Dendritic cell treated with granulocyte-macrophage colony-stimulating factor and Interleukin-4, amounts not matched to agents 40 ng/mL and 50 ng/mL, for 4 days (primary cell): Measurements from ENCODE around the gene RAB35.

Source experiments
- H3K27ac Mint-ChIP-seq: one replicate; pipeline ENCODE4 v1.8.0; 2022; ENCODE audit warnings: mild to moderate bottlenecking, mixed read lengths
- H3K27me3 Mint-ChIP-seq: one replicate; pipeline ENCODE4 v1.8.0; 2022; ENCODE audit warnings: mild to moderate bottlenecking, mixed read lengths
- H3K36me3 Mint-ChIP-seq: one replicate; pipeline ENCODE4 v1.8.0; 2022; ENCODE audit warnings: low read depth, mixed read lengths
- H3K4me1 Mint-ChIP-seq: one replicate; pipeline ENCODE4 v1.8.0; 2022; ENCODE audit warnings: low read depth, mixed read lengths
- H3K4me3 Mint-ChIP-seq: one replicate; pipeline ENCODE4 v1.8.0; 2022; ENCODE audit warnings: mild to moderate bottlenecking, moderate library complexity, mixed read lengths
- H3K9me3 Mint-ChIP-seq: one replicate; pipeline ENCODE4 v1.8.0; 2022; ENCODE audit warnings: mixed read lengths
- intact Hi-C: fragments of 100-400 bp; cut with micrococcal nuclease; formaldehyde crosslinking; loops from one replicate; pipeline ENCODE4 v1.15.0; 2022

The RAB35 gene

DNA sequence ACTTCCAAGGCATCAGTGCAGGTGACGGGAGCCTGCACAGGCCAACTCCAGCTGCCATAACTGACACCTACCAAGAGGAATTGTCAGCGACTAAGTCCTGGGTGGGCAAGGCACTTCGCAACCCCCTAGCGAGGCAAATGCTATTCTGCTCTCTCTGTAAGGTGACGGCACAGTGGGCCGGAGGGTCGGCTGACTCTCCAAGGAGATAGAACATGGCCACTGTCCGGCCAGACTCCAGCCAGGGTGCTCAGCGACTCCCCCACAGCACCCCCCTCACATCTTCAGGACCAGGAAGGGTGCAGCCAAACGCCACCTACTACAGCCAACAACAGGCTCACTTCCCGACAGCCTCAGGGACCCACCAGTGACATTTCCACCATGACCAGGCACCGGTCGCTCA, 13.2 kb downstream of the RAB35 start:
- H3K4me1 Mint-ChIP-seq = peaks cover 94% of the 10 kb centered on the region
- no peaks in the 10 kb centered on the region for H3K9me3 Mint-ChIP-seq
- intact Hi-C loops = no loop called here
- H3K4me3 Mint-ChIP-seq = no peak overlapping the region
- H3K27me3 Mint-ChIP-seq = no peaks in the 10 kb centered on the region
- peaks cover 100% of the 10 kb centered on the region for H3K36me3 Mint-ChIP-seq
- peak overlapping the region; percentile 82 for H3K27ac Mint-ChIP-seq

DNA sequence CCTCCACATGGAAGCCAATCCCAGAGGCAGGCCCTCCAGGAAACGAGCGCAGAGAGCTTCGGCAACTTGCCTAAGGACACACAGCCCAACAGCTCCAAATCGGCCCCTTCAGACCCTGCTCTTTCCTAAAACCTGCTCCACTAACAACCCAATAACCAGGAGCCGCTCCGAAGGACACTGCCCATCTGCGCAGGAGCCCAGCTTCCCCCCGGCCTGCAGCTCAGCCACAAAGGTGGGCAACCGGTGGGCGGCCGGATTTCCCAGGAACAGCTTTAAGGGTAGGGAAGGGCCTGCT, 13.6 kb downstream of the RAB35 start:
- H3K36me3 Mint-ChIP-seq = peaks cover 100% of the 10 kb centered on the region
- peak overlapping the region; percentile 40 for H3K4me3 Mint-ChIP-seq
- H3K4me1 Mint-ChIP-seq = peaks cover 94% of the 10 kb centered on the region
- H3K27me3 Mint-ChIP-seq = no peaks in the 10 kb centered on the region
- H3K27ac Mint-ChIP-seq = peak overlapping the region; percentile 82
- intact Hi-C loops = no loop called here
- H3K9me3 Mint-ChIP-seq = no peaks in the 10 kb centered on the region

GRCh38 chr12:120102189-120103043, 14.1 kb downstream of the RAB35 start:
- Mint-ChIP-seq H3K9me3 (no peaks in the 10 kb centered on the region), H3K4me1 (peaks cover 96% of the 10 kb centered on the region), H3K27me3 (no peaks in the 10 kb centered on the region), H3K4me3 (peak overlapping the region; percentile 40), H3K36me3 (peaks cover 100% of the 10 kb centered on the region), H3K27ac (peak overlapping the region; percentile 82)
- intact Hi-C loops = no loop called here

DNA sequence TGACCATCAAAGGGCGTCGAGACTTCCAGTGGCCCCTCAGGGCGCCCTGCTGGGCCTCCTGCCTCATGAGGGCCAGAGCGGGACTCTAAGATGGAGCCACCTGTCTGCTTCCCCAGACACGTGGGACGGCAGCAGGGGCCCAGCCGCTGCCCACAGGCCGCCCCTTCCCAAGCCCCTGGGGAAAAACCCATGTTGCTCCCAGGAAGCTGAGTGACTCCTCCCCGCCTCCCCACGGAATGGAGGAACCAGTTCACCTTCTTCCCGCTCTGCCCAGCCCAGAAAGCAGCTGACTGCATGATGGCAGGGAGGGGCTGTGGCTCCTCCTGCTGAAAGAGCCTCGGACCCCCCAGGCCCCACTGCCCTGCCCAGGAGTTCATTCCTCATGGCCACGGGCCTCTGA, 14.9 kb downstream of the RAB35 start:
- peak overlapping the region; percentile 82 for H3K27ac Mint-ChIP-seq

DNA sequence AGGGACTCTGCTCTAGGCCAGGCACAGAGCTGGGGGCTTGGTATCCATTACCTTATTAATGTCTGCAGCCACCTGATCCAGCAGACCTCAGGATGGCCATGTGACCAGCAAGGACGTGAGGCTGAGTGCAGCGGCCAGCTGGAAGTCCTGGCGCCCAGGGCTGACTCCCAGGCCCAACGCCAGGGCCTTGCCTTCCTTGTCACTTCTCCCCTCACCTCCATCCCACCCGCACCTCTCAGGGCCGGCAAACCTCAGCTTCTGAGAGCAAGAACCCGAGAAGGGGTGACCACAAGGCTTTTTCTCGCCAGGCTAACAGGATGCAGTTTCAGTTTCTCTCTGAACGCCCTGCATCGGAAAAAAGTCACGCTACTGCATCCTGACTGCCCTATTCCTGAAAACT, 15.4 kb downstream of the RAB35 start:
- peak overlapping the region; percentile 55 for H3K4me3 Mint-ChIP-seq
- H3K4me1 Mint-ChIP-seq = peaks cover 92% of the 10 kb centered on the region
- no peaks in the 10 kb centered on the region for H3K9me3 Mint-ChIP-seq
- peak overlapping the region; percentile 82 for H3K27ac Mint-ChIP-seq
- no peaks in the 10 kb centered on the region for H3K27me3 Mint-ChIP-seq
- intact Hi-C loops = no loop called here
- peaks cover 100% of the 10 kb centered on the region for H3K36me3 Mint-ChIP-seq

More for the DNA sequence above, 14.9 kb downstream of the RAB35 start:
- no peaks in the 10 kb centered on the region for H3K27me3 Mint-ChIP-seq
- no peaks in the 10 kb centered on the region for H3K9me3 Mint-ChIP-seq
- peaks cover 95% of the 10 kb centered on the region for H3K4me1 Mint-ChIP-seq
- intact Hi-C loops = no loop called here
- H3K4me3 Mint-ChIP-seq = peak overlapping the region; percentile 55
- peaks cover 100% of the 10 kb centered on the region for H3K36me3 Mint-ChIP-seq

GRCh38 chr12:120100630-120101029, 15.9 kb downstream of the RAB35 start:
- intact Hi-C loops = no loop called here
- Mint-ChIP-seq H3K27ac (peak overlapping the region; percentile 82), H3K4me3 (no peak overlapping the region), H3K36me3 (peaks cover 100% of the 10 kb centered on the region), H3K27me3 (no peaks in the 10 kb centered on the region), H3K4me1 (peaks cover 86% of the 10 kb centered on the region), H3K9me3 (no peaks in the 10 kb centered on the region)

DNA sequence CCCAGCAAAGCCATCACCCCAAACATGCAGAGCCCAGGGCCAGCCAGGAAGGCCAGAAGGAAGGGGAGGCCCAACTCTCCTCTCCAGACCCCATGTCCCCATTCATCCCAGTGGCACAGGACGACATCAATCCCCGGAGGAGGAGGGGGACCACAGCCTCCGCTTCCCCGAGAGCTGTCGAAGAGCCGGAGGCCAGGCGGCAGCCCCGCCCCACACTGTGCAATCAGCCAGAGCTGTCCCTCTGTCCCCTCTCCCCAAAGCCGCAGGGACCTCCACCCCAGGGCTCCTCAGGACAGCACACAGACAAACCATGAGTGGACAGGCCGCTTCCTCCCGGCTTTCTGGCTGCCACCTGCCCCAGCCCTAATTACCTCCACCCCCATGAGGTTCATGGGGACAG, 16.8 kb downstream of the RAB35 start:
- Mint-ChIP-seq H3K4me3 (no peak overlapping the region), H3K4me1 (peaks cover 77% of the 10 kb centered on the region), H3K9me3 (no peaks in the 10 kb centered on the region), H3K36me3 (peaks cover 100% of the 10 kb centered on the region), H3K27ac (peak overlapping the region; percentile 82), H3K27me3 (no peaks in the 10 kb centered on the region)
- intact Hi-C loops = no loop called here

GRCh38 chr12:120098756-120099470, 17.6 kb downstream of the RAB35 start:
- peaks cover 69% of the 10 kb centered on the region for H3K4me1 Mint-ChIP-seq
- intact Hi-C loops = no loop called here
- no peak overlapping the region for H3K4me3 Mint-ChIP-seq
- peaks cover 100% of the 10 kb centered on the region for H3K36me3 Mint-ChIP-seq
- H3K9me3 Mint-ChIP-seq = no peaks in the 10 kb centered on the region
- H3K27me3 Mint-ChIP-seq = no peaks in the 10 kb centered on the region
- H3K27ac Mint-ChIP-seq = peak overlapping the region; percentile 82

- Mint-ChIP-seq H3K4me1 (peaks cover 60% of the 10 kb centered on the region), H3K9me3 (no peaks in the 10 kb centered on the region), H3K4me3 (no peak overlapping the region), H3K27ac (peak overlapping the region; percentile 82), H3K27me3 (no peaks in the 10 kb centered on the region), H3K36me3 (peaks cover 100% of the 10 kb centered on the region)
- intact Hi-C loops = no loop called here
Observed at GRCh38 chr12:120096671-120097202, 19.8 kb downstream of the RAB35 start.

DNA sequence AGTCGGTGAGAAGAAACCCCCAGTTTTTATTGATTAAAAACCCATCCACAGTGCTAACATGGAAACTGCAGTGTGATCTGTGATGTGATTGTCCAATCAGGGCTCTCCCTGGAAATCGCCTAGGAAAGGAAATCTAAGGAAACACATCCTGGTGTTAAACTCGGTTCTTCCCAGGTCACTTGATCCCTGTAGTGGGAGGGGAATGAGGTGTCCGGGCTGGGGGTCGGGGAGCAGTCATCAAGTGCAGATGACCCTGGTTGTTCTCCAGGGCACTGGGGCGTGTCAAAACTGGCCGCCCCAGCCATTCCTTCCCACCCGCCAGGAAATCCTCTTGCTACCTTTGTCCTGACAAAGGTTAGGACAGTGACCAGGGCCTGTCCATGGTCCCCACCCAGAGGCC, 20.8 kb downstream of the RAB35 start:
- H3K4me1 Mint-ChIP-seq = peaks cover 59% of the 10 kb centered on the region
- no peaks in the 10 kb centered on the region for H3K9me3 Mint-ChIP-seq
- H3K27ac Mint-ChIP-seq = peak overlapping the region; percentile 82
- H3K27me3 Mint-ChIP-seq = no peaks in the 10 kb centered on the region
- intact Hi-C loops = no loop called here
- no peak overlapping the region for H3K4me3 Mint-ChIP-seq
- peaks cover 100% of the 10 kb centered on the region for H3K36me3 Mint-ChIP-seq

DNA sequence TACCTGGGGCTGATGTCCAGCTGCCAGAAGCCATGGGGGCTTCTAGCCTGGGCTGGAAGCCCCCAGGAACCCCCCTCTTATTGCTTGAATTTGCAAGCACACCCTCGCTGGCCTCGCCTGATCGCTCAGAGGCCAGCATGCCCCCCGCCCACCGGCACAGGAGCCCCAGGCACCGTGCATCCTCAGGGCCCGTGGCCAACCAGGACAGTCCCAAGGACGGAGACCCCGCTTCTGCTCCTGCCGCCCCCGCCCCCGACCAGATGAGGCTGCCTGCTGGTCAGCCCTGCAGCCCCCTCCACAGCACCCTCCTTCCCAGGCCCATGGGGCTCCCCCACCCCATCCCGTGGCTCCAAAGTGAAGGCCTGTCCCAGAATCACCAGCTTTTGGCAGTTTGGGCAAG, 21.2 kb downstream of the RAB35 start:
- no peak overlapping the region for H3K27ac Mint-ChIP-seq
- H3K27me3 Mint-ChIP-seq = no peaks in the 10 kb centered on the region
- H3K36me3 Mint-ChIP-seq = peaks cover 98% of the 10 kb centered on the region
- no peaks in the 10 kb centered on the region for H3K9me3 Mint-ChIP-seq
- no peak overlapping the region for H3K4me3 Mint-ChIP-seq
- intact Hi-C loops = no loop called here
- peaks cover 58% of the 10 kb centered on the region for H3K4me1 Mint-ChIP-seq

- Mint-ChIP-seq H3K27me3 (peaks cover 1% of the 10 kb centered on the region), H3K36me3 (peaks cover 89% of the 10 kb centered on the region), H3K4me1 (peaks cover 49% of the 10 kb centered on the region), H3K4me3 (no peak overlapping the region), H3K9me3 (no peaks in the 10 kb centered on the region), H3K27ac (no peak overlapping the region)
- intact Hi-C loops = no loop called here
Observed at GRCh38 chr12:120094485-120094884, 22.1 kb downstream of the RAB35 start.

GRCh38 chr12:120093592-120094355, 22.8 kb downstream of the RAB35 start:
- no peaks in the 10 kb centered on the region for H3K9me3 Mint-ChIP-seq
- H3K27me3 Mint-ChIP-seq = peaks cover 5% of the 10 kb centered on the region
- no peak overlapping the region for H3K27ac Mint-ChIP-seq
- peaks cover 82% of the 10 kb centered on the region for H3K36me3 Mint-ChIP-seq
- H3K4me3 Mint-ChIP-seq = no peak overlapping the region
- peaks cover 42% of the 10 kb centered on the region for H3K4me1 Mint-ChIP-seq
- intact Hi-C loops = no loop called here

DNA sequence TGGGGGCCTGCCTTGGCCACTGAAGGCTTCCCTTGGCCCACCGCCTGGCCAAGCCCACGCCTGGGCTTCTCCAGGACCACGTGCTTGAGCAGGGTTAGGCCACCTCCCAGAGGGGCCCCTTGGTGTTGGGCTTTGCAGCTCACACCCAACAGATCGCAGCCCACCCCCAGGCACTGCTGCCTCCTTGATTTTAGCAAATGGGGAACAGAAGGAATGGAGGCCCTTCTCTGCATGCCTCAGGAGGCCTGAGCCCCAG, 23.3 kb downstream of the RAB35 start:
- intact Hi-C loops = no loop called here
- H3K9me3 Mint-ChIP-seq = no peaks in the 10 kb centered on the region
- H3K4me1 Mint-ChIP-seq = peaks cover 37% of the 10 kb centered on the region
- H3K4me3 Mint-ChIP-seq = no peak overlapping the region
- H3K36me3 Mint-ChIP-seq = peaks cover 77% of the 10 kb centered on the region
- H3K27ac Mint-ChIP-seq = no peak overlapping the region
- H3K27me3 Mint-ChIP-seq = peaks cover 5% of the 10 kb centered on the region
